Measurements from ENCODE around the gene FAM107A. TPM values are rescaled to one million over a fixed set of nuclear protein-coding genes. Genes with fewer than 3 reads are reported as not detected.

The FAM107A gene
- total RNA-seq, 3 donors from 2014 or later: 2.2 to 24.1 (median 23.6) TPM

DNA sequence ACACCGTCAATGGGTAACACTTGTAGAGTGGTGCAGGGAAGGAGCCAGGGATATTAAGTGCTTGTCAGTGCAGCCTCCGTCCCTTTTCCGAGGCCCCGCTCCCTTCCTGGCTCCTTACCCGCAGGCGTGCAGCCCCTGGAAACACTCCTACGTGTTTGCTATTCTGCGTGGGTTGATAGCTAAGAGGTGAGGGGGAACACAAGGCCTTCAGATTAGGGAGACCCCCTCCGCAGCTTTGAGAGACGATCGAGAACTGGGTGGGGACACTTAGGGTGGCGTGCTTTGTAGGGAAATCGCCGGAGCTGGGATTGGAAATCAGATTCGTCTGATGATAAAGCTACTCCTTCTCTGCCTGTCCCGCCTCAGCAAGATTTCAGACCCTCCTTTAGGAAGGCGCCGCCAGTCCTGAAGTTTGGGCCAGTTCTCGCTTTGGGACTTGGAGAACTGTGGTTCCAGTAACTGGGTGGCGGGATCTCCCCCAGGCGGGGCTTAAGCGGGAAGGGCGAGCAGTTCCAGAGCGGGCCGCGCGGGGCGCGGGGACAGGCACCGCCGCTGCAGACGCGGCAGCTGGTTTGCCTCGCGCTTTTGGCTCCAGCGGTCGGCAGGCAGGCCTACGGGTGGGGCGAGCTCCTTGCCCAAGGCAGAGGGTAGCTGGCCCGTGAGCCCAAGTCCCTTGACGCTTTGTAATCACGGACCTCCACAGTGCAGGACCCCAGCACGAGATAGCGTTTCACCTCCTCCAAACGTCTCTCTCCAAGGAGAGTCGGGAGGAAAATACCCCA, 8.0 kb upstream of the FAM107A start:
- no peaks in the 10 kb centered on the region for H3K36me3 ChIP-seq (ENCODE audit: low read depth)
- H3K9me3 ChIP-seq: no peaks in the 10 kb centered on the region
- H3K4me1 ChIP-seq (ENCODE audit: low read depth): peaks cover 9% of the 10 kb centered on the region
- intact Hi-C loops (cut with DNase I, micrococcal nuclease): no loop called here
- TF ChIP-seq, protein P1, sequence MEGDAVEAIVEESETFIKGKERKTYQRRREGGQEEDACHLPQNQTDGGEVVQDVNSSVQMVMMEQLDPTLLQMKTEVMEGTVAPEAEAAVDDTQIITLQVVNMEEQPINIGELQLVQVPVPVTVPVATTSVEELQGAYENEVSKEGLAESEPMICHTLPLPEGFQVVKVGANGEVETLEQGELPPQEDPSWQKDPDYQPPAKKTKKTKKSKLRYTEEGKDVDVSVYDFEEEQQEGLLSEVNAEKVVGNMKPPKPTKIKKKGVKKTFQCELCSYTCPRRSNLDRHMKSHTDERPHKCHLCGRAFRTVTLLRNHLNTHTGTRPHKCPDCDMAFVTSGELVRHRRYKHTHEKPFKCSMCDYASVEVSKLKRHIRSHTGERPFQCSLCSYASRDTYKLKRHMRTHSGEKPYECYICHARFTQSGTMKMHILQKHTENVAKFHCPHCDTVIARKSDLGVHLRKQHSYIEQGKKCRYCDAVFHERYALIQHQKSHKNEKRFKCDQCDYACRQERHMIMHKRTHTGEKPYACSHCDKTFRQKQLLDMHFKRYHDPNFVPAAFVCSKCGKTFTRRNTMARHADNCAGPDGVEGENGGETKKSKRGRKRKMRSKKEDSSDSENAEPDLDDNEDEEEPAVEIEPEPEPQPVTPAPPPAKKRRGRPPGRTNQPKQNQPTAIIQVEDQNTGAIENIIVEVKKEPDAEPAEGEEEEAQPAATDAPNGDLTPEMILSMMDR (IDR thresholded peaks at IDR 0.05): peak; percentile 73
- H3K4me3 ChIP-seq: no peak overlapping the region
- peak; percentile 76 to 86 (median 85) for DNase-seq
- ATAC-seq: peak; percentile 95

DNA sequence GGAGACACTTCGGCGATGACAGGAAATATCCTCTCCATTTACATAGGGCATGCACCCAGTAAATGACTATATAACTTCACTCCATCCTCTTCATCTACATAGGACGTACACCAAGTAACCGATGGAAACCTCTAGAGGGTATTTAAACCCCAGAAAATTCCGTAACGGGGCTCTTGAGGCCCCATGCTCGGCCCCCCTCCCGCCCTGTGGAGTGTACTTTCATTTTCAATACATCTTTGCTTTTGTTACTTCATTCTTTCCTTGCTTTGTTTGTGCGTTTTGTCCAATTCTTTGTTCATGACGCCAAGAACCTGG, 7.5 kb upstream of the FAM107A start:
- no peak overlapping the region for H3K4me3 ChIP-seq
- intact Hi-C loops (cut with DNase I, micrococcal nuclease): no loop called here

DNA sequence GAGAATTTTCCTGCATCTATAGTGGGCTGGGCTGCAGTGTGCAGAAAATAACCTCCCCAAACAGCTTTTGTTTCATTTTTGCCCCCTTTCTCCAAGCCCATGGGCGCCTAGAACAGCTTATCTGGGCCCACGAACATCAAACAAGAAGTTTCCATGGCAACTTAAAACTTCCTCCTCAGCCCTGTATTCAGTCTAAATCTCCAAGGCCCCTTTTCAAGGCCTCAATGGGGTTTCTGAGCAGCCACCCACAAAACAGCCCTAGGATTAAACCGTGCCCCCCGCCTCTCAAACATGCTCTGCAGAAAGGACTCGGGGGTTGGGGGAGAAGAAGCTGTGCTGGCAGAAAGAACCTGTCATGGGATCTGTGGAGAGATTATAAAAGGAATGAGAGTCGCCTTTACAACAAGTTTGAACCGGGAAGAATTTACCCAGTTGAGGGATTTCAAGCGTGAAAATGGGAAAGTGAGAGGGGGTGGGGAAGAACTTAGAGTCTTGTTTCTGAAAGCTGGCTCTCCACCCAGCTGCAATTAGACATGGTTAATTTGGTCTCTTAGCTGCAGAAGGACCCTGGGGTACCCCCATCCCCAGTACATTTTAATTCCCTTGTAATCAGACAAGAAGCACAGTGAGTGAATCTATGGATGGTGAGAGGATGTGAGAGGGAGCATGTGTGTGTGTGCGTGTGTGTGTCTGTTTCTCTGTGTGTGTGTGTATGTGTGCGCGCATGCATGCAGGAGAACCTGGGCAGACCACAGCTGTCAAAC, 4.3 kb upstream of the FAM107A start:
- ATAC-seq (no peak), DNase-seq (no peak)
- Histone ChIP-seq H3K4me3 (no peak overlapping the region), H3K9me3 (no peaks in the 10 kb centered on the region), H3K4me1 (ENCODE audit: low read depth) (peaks cover 6% of the 10 kb centered on the region), H3K36me3 (ENCODE audit: low read depth) (no peaks in the 10 kb centered on the region)
- TF ChIP-seq, protein P1 (IDR thresholded peaks at IDR 0.05): no peak
- intact Hi-C loops (cut with DNase I, micrococcal nuclease): no loop called here

More for the DNA sequence above, 7.5 kb upstream of the FAM107A start:
- ATAC-seq (peak; percentile 15), DNase-seq (peak in 1 of 3 donors; percentile 34)
- TF ChIP-seq, protein P1 (IDR thresholded peaks at IDR 0.05): no peak
- H3K36me3 ChIP-seq (ENCODE audit: low read depth): no peaks in the 10 kb centered on the region
- no peaks in the 10 kb centered on the region for H3K9me3 ChIP-seq
- peaks cover 9% of the 10 kb centered on the region for H3K4me1 ChIP-seq (ENCODE audit: low read depth)

DNA sequence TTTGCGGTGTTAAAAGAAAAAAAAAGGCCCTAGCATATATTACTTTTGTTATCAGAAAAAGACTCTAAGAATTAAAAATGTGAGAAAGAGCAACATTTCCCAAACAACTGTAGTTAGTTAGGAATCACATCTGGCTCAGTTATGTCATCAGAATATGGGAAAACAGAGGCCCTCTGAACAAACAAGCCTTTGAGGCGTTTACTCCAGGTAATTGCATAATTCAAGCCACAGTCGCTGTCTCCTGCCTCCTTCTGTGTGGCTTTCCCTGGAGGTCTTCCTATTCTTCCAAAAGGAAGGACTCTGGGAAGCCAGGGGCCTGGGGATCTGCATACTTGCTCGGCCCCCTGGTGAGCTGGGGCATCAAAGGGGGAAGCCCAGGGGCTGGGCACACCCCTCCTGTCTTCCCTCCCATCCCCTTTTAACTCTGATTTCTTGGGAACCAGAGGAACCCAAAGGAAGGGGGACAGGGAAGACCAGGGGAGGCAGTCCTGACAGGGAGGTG, 3.7 kb upstream of the FAM107A start:
- DNase-seq (no peak), ATAC-seq (no peak)
- peaks cover 3% of the 10 kb centered on the region for H3K4me1 ChIP-seq (ENCODE audit: low read depth)
- intact Hi-C loops (cut with DNase I, micrococcal nuclease): no loop called here
- H3K4me3 ChIP-seq: no peak overlapping the region
- H3K36me3 ChIP-seq (ENCODE audit: low read depth): no peaks in the 10 kb centered on the region
- H3K9me3 ChIP-seq: no peaks in the 10 kb centered on the region
- TF ChIP-seq, protein P1 (IDR thresholded peaks at IDR 0.05): no peak

DNA sequence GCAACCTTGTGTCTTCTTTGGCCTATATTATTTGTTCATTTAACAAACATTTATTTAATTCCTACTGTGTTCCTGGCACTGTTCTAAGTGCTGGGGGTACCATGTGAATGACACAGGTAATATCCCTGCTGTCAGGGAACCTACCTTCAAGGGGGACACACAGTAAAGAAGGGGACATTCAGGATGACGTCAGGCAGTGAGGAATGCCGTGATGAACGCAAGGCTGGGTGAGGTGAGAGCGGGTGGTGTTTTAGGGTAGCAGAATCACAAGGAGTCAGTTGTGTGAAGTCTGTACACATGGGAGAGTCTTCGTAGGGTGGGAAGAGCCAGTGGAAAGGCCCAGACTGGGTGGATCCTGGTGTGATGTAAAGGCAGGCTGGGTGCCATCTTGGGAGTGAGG, 1.7 kb upstream of the FAM107A start:
- H3K9me3 ChIP-seq: no peaks in the 10 kb centered on the region
- TF ChIP-seq, protein P1 (IDR thresholded peaks at IDR 0.05): no peak
- ATAC-seq (no peak), DNase-seq (no peak)
- intact Hi-C loops (cut with DNase I, micrococcal nuclease): no loop called here
- H3K4me3 ChIP-seq: no peak overlapping the region
- no peaks in the 10 kb centered on the region for H3K4me1 ChIP-seq (ENCODE audit: low read depth)
- no peaks in the 10 kb centered on the region for H3K36me3 ChIP-seq (ENCODE audit: low read depth)

All from mucosa of descending colon (tissue), 3 donors.